Endodermal cell (in vitro differentiated cells): Measurements from ENCODE around the gene CHD5. TPM values are rescaled to one million over a fixed set of nuclear protein-coding genes. Genes with fewer than 3 reads are reported as not detected.

Source experiments
- DNase-seq: peaks from one replicate; pipeline ENCODE4 v3.0.0-alpha.2; 2017
- H3K27ac ChIP-seq: 2 replicates; pipeline ENCODE4 v1.5.1; 2013; ENCODE audit warnings: mild to moderate bottlenecking, low read depth, low read length, moderate library complexity
- H3K27me3 ChIP-seq: 2 replicates; pipeline ENCODE4 v1.6.1; 2013; ENCODE audit warnings: mild to moderate bottlenecking, low read length, moderate library complexity; ENCODE audit not compliant: insufficient read depth, control insufficient read depth, poor library complexity, severe bottlenecking
- H3K36me3 ChIP-seq: 2 replicates; pipeline ENCODE4 v1.7.0; 2013; ENCODE audit warnings: mild to moderate bottlenecking, low read length, moderate library complexity; ENCODE audit not compliant: control insufficient read depth, insufficient read depth
- H3K4me1 ChIP-seq: one replicate; pipeline ENCODE4 v1.7.0; 2013; ENCODE audit warnings: low read length; ENCODE audit not compliant: control insufficient read depth, insufficient read depth
- H3K4me3 ChIP-seq: 2 replicates; pipeline ENCODE4 v1.5.1; 2013; ENCODE audit warnings: mild to moderate bottlenecking, low read length, moderate library complexity
- H3K9ac ChIP-seq: 2 replicates; pipeline ENCODE4 v1.6.1; 2013; ENCODE audit warnings: mild to moderate bottlenecking, low read length, moderate library complexity; ENCODE audit not compliant: poor library complexity, severe bottlenecking; ENCODE audit errors: extremely low read depth
- H3K9me3 ChIP-seq: 2 replicates; pipeline ENCODE4 v1.6.1; 2013; ENCODE audit warnings: mild to moderate bottlenecking, low read length, moderate library complexity; ENCODE audit not compliant: control insufficient read depth
- H3K27ac Mint-ChIP-seq: 2 replicates; pipeline ENCODE4 v1.8.0; 2020; ENCODE audit warnings: mixed read lengths
- H3K27me3 Mint-ChIP-seq: 2 replicates; pipeline ENCODE4 v1.8.0; 2021; ENCODE audit warnings: mild to moderate bottlenecking, mixed read lengths; ENCODE audit not compliant: insufficient read depth
- H3K36me3 Mint-ChIP-seq: 2 replicates; pipeline ENCODE4 v1.8.0; 2020; ENCODE audit warnings: low read depth, mixed read lengths
- H3K4me1 Mint-ChIP-seq: 2 replicates; pipeline ENCODE4 v1.8.0; 2020; ENCODE audit warnings: mixed read lengths
- H3K4me3 Mint-ChIP-seq: 2 replicates; pipeline ENCODE4 v1.8.0; 2020; ENCODE audit warnings: mild to moderate bottlenecking, moderate library complexity, mixed read lengths
- H3K9me3 Mint-ChIP-seq: 2 replicates; pipeline ENCODE4 v1.8.0; 2020; ENCODE audit warnings: mild to moderate bottlenecking, mixed read lengths
- CTCF ChIP-seq: fragments of 200-600 bp; sonication (generic); conservative IDR thresholded peaks from 2 replicates; pipeline ENCODE4 v1.5.0; 2021; ENCODE audit warnings: antibody characterized with exemption, mild to moderate bottlenecking
- WGBS, 2 experiments: methylation state at CpG; one replicate each; pipeline versions ENCODE4 v1.1.5 to v1.1.7; 2013; ENCODE audit warnings: missing lambda C conversion rate in 2 of 2, mixed read lengths in 1 of 2; ENCODE audit not compliant: insufficient coverage in 1 of 2, insufficient read length in 1 of 2; 5-methylcytosine and 5-hydroxymethylcytosine counted together
- total RNA-seq, 2 donors: library from RNA; stranded (reverse); fragmentation: NEBNext Ultra II Directional in 1 of 2; extraction: Animal tissue kit (Norgen Biotek cat#: 25700) in 1 of 2; gene quantifications; 2 replicates in 1 of 2; 3 replicates in 1 of 2; pipeline ENCODE4 v1.2.1, GENCODE V29; 2021

CHD5 gene
- total RNA-seq, 2 donors from 2014 or later = 0.40 to 0.69 TPM

- no peak overlapping the region for H3K9ac ChIP-seq
- H3K36me3 Mint-ChIP-seq = peaks cover 61% of the 10 kb centered on the region
- H3K4me1 Mint-ChIP-seq = no peaks in the 10 kb centered on the region
- H3K27me3 Mint-ChIP-seq = no peaks in the 10 kb centered on the region
- no peak overlapping the region for H3K4me3 Mint-ChIP-seq
- no peak for DNase-seq
- no peaks in the 10 kb centered on the region for H3K4me1 ChIP-seq
- H3K36me3 ChIP-seq = peaks cover 58% of the 10 kb centered on the region
- no peak overlapping the region for H3K4me3 ChIP-seq
- H3K9me3 ChIP-seq = no peaks in the 10 kb centered on the region
- no peak for TF ChIP-seq CTCF
- WGBS, 2 experiments = 97 to 98% methylated on average over 9 to 13 of the region's 13 CpGs
- H3K27me3 ChIP-seq = no peaks in the 10 kb centered on the region
- no peak overlapping the region for H3K27ac ChIP-seq
- H3K9me3 Mint-ChIP-seq = no peaks in the 10 kb centered on the region
- H3K27ac Mint-ChIP-seq = no peak overlapping the region
Observed at GRCh38 chr1:6223617-6224016, 43.5 kb upstream of the CHD5 start.

GRCh38 chr1:6222636-6223035 lies 42.5 kb upstream of the CHD5 start:
- Histone ChIP-seq H3K9me3 (no peaks in the 10 kb centered on the region), H3K9ac (no peak overlapping the region), H3K27me3 (no peaks in the 10 kb centered on the region), H3K4me1 (no peaks in the 10 kb centered on the region), H3K27ac (no peak overlapping the region), H3K36me3 (peaks cover 49% of the 10 kb centered on the region), H3K4me3 (no peak overlapping the region)
- no peaks in the 10 kb centered on the region for H3K27me3 Mint-ChIP-seq
- no peak overlapping the region for H3K4me3 Mint-ChIP-seq
- no peaks in the 10 kb centered on the region for H3K4me1 Mint-ChIP-seq
- DNase-seq = no peak
- H3K27ac Mint-ChIP-seq = no peak overlapping the region
- TF ChIP-seq CTCF = no peak
- WGBS, 2 experiments = 93 to 94% methylated on average over 6 of the region's 6 CpGs
- H3K9me3 Mint-ChIP-seq = no peaks in the 10 kb centered on the region
- H3K36me3 Mint-ChIP-seq = peaks cover 54% of the 10 kb centered on the region

- Mint-ChIP-seq H3K4me1 (no peaks in the 10 kb centered on the region), H3K4me3 (no peak overlapping the region), H3K9me3 (no peaks in the 10 kb centered on the region), H3K36me3 (peaks cover 44% of the 10 kb centered on the region), H3K27ac (no peak overlapping the region), H3K27me3 (peaks cover 3% of the 10 kb centered on the region)
- peaks cover 38% of the 10 kb centered on the region for H3K36me3 ChIP-seq
- no peaks in the 10 kb centered on the region for H3K27me3 ChIP-seq
- no peaks in the 10 kb centered on the region for H3K4me1 ChIP-seq
- no peak overlapping the region for H3K27ac ChIP-seq
- DNase-seq = no peak
- no peaks in the 10 kb centered on the region for H3K9me3 ChIP-seq
- no peak for TF ChIP-seq CTCF
- no peak overlapping the region for H3K9ac ChIP-seq
- H3K4me3 ChIP-seq = no peak overlapping the region
- WGBS, 2 experiments = 90 to 94% methylated on average over 10 to 12 of the region's 12 CpGs
Observed at GRCh38 chr1:6221210-6221784, 41.2 kb upstream of the CHD5 start.
